Fibroblast of lung (primary cell): Measurements from ENCODE around the gene HACD4.

Source experiments
- EZH2 ChIP-seq: IDR thresholded peaks from 2 replicates; pipeline ENCODE4 v1.5.1; 2012; ENCODE audit warnings: low read length, control low read depth, mild to moderate bottlenecking; ENCODE audit errors: missing control alignments
- TF ChIP-seq, protein P1 (sequence below), 2 donors: IDR thresholded peaks in 1 of 2; conservative IDR thresholded peaks in 1 of 2; 1 replicate in 1 of 2; 2 replicates in 1 of 2; pipeline ENCODE4 v1.5.1; 2011 to 2012; ENCODE audit warnings: low read length in 2 of 2, control low read depth in 1 of 2, inconsistent platforms in 1 of 2, low read depth in 1 of 2, mild to moderate bottlenecking in 1 of 2

DNA sequence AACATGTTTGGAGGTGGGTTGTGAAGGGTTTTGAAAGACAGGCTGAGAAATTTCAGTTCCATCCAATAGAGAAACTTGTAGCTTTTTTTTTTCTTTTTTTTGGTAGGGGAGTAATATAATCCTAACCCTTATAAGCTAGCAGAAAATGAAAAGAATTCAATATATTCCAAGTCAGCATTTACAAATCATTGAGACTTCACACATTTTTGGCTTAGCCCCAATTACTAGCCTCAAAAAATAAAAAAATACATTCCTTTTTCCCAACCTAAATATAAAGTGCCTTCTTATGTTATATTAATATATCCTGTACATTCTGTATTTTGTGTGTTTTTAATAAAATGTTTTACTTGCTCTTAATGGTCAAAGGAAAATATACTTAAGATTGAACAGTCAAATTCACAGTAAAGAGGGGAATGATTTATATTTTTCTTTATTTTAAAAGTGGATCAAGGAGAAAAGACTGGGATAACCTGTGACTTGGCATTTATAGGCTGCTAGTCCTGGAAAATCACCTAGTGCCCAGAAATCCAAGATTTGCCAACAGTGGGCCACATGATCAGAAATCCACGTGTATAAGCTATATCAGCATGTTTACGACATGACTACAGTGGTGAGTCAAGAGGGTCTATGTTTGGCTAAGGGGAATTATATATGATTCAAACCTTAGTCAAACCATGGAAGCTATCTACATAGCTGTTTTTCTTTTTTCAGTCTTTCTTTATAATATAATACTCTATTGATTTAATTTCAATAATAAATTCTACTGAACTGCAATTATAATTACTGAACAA, 14.5 kb downstream of the HACD4 start:
- TF ChIP-seq, protein P1, sequence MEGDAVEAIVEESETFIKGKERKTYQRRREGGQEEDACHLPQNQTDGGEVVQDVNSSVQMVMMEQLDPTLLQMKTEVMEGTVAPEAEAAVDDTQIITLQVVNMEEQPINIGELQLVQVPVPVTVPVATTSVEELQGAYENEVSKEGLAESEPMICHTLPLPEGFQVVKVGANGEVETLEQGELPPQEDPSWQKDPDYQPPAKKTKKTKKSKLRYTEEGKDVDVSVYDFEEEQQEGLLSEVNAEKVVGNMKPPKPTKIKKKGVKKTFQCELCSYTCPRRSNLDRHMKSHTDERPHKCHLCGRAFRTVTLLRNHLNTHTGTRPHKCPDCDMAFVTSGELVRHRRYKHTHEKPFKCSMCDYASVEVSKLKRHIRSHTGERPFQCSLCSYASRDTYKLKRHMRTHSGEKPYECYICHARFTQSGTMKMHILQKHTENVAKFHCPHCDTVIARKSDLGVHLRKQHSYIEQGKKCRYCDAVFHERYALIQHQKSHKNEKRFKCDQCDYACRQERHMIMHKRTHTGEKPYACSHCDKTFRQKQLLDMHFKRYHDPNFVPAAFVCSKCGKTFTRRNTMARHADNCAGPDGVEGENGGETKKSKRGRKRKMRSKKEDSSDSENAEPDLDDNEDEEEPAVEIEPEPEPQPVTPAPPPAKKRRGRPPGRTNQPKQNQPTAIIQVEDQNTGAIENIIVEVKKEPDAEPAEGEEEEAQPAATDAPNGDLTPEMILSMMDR (conservative IDR thresholded peaks at IDR 0.05 in 1 of 2, IDR thresholded peaks at IDR 0.05 in 1 of 2; ENCODE audit: low read depth in 1 of 2, low read length in 2 of 2): no peak
- TF ChIP-seq EZH2: no peak
